Vagina (tissue), 2 donors: ENCODE data around the gene ASB10. TPM values are rescaled to one million over a fixed set of nuclear protein-coding genes. Genes with fewer than 3 reads are reported as not detected.

Source experiments
- DNase-seq, 2 donors: peaks; one replicate each; pipeline ENCODE4 v3.0.0-alpha.2; 2017; ENCODE audit errors: extremely low spot score in 2 of 2
- H3K27ac ChIP-seq: fragments of 200-600 bp; sonication (generic); one replicate; pipeline ENCODE4 v1.5.1; 2019
- H3K27me3 ChIP-seq: fragments of 200-600 bp; sonication (generic); one replicate; pipeline ENCODE4 v1.5.1; 2019
- H3K36me3 ChIP-seq, 2 donors: fragments of 200-600 bp; sonication (generic); one replicate each; pipeline ENCODE4 v1.5.1; 2017 to 2019
- H3K4me1 ChIP-seq: fragments of 200-600 bp; sonication (generic); one replicate; pipeline ENCODE4 v1.5.1; 2019
- H3K4me3 ChIP-seq, 2 donors: fragments of 200-600 bp; sonication (generic); 1 replicate in 1 of 2; 2 replicates in 1 of 2; pipeline ENCODE4 v1.5.1; 2016 to 2019
- H3K9me3 ChIP-seq: fragments of 200-600 bp; sonication (generic); one replicate; pipeline ENCODE4 v1.5.1; 2019
- POLR2A ChIP-seq, 2 donors: fragments of 450-650 bp; IDR thresholded peaks; one replicate each; pipeline ENCODE4 v1.6.1; 2017; ENCODE audit warnings: antibody characterized with exemption in 2 of 2, mild to moderate bottlenecking in 2 of 2, moderate library complexity in 2 of 2
- POLR2AphosphoS5 ChIP-seq, 2 donors: sonication (generic); formaldehyde crosslinking; IDR thresholded peaks; one replicate each; pipeline ENCODE4 v1.9.0; 2017; ENCODE audit warnings: antibody characterized with exemption in 2 of 2, mild to moderate bottlenecking in 2 of 2, low read depth in 1 of 2; ENCODE audit not compliant: insufficient read depth in 1 of 2
- intact Hi-C: fragments of 100-400 bp; cut with DNase I; formaldehyde crosslinking; loops from one replicate; pipeline ENCODE4 v1.15.1; 2023
- total RNA-seq: library from RNA; depleted of rRNA; stranded (reverse); fragments of >200 nt; gene quantifications from one replicate; pipeline ENCODE4 v1.2.3, GENCODE V29; 2016
- TF ChIP-seq, protein P1 (sequence below), 3 experiments: fragments of 450-650 bp in 2 of 3; fragments of 200-600 bp in 1 of 3; sonication (generic) in 1 of 3; IDR thresholded peaks; one replicate each; pipeline ENCODE4 v1.5.1; 2017 to 2019; ENCODE audit warnings: antibody characterized with exemption in 3 of 3, mild to moderate bottlenecking in 2 of 3, moderate library complexity in 2 of 3

The ASB10 gene
- total RNA-seq, 1 donor from 2014 or later, result not detected

DNA sequence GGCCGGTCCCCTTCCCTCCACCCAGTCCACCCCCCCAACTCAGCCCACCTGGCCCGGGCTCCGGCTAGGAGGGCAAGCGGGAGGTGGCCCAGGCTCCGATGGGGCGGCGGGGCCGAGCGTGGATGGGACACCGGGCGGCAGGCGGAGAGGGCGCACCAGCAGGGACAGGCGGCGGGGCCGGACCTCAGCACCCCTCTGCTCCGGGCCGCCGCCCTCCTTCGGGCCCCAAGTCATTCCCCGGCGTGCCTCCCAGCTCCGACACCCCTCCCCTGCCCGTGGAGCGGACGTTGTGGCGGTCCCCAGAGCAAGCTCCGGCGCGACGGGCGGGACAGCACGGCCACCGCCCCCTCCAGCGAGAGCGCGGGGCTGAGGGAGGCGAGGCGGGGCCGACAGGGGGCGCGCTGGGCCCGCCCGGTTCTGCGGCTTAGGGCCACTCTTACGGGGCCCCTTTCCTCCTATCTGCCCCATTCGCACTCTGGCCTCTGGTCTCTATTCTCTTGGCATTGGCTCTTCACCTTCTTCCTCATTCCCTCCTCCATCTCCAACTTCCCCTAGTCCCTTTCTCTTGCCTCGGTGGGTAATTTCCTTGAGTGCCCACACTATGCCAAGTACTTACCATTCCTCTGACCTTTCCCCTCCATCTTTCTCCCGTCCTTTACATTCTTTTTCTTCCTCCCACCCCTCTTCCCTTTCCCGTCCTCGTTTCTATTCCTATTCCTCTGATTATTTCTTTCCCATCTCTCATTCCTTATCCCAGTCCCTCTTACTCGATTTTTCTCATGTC, 18.9 kb downstream of the ASB10 start:
- Histone ChIP-seq H3K9me3 (no peaks in the 10 kb centered on the region), H3K4me3 (peak overlapping the region; percentile 38 to 49), H3K4me1 (peaks cover 18% of the 10 kb centered on the region), H3K27me3 (peaks cover 17% of the 10 kb centered on the region), H3K27ac (no peak overlapping the region), H3K36me3 (no peaks in the 10 kb centered on the region)
- intact Hi-C loops, result no loop called here
- DNase-seq, result no peak
- TF ChIP-seq, protein P1, sequence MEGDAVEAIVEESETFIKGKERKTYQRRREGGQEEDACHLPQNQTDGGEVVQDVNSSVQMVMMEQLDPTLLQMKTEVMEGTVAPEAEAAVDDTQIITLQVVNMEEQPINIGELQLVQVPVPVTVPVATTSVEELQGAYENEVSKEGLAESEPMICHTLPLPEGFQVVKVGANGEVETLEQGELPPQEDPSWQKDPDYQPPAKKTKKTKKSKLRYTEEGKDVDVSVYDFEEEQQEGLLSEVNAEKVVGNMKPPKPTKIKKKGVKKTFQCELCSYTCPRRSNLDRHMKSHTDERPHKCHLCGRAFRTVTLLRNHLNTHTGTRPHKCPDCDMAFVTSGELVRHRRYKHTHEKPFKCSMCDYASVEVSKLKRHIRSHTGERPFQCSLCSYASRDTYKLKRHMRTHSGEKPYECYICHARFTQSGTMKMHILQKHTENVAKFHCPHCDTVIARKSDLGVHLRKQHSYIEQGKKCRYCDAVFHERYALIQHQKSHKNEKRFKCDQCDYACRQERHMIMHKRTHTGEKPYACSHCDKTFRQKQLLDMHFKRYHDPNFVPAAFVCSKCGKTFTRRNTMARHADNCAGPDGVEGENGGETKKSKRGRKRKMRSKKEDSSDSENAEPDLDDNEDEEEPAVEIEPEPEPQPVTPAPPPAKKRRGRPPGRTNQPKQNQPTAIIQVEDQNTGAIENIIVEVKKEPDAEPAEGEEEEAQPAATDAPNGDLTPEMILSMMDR (IDR thresholded peaks at IDR 0.05), result peak in 2 of 3 experiments; percentile 23 to 30
- no peak for TF ChIP-seq POLR2AphosphoS5 (IDR thresholded peaks at IDR 0.05; ENCODE audit: insufficient read depth in 1 of 2, low read depth in 1 of 2)

DNA sequence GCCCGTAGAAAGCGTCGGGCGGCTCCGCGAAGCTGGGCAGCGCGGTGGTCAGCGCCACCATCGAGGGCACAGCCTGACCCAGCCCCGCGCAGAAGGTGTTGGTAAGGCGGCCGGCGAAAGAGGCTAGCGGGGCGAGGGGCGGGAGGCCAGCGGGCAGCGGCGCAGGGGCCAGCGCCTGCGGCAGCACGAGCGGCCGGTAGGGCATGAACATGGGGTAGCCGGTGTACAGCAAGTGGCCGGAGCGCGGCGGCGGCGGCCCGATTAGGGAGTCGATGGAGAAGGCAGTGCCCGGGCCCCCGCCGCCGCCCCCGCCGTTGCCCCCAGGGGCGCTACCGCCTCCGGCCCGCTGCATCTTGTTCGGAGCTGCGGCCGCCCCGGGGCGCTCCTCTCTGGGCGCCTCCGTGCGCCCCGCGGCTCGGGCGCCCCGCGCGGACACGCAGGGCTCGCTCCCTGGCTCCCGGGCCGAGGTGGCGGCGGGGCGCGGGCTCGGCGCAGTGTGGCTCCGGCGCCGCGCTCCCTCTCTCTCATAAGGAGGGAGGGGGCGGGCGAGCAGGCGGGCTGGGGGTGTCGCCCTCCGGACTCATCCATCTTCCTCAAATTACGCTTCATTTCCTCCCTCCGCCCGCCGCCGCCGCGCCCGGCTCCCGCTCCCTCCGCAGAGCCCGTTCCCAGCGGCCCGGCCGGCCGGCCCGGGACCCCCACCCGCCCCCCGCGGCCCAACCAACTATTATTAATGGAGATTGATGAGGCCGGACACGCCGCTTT, 19.7 kb downstream of the ASB10 start, which contains the start of gene GBX1:
Gene GBX1, minus strand, starts transcription at position 498 of the 765 bp plus-strand sequence. Its CDS starts 146 bp downstream, at position 352.
- H3K36me3 ChIP-seq, result no peaks in the 10 kb centered on the region
- no peaks in the 10 kb centered on the region for H3K9me3 ChIP-seq
- no peak for DNase-seq
- peaks cover 17% of the 10 kb centered on the region for H3K27me3 ChIP-seq
- peaks cover 18% of the 10 kb centered on the region for H3K4me1 ChIP-seq
- peak within 1 kb of the TSS; percentile 38 to 49 for H3K4me3 ChIP-seq
- H3K27ac ChIP-seq, result no peak within 1 kb of the TSS
- intact Hi-C loops, result no loop called here
- TF ChIP-seq POLR2AphosphoS5 (IDR thresholded peaks at IDR 0.05; ENCODE audit: insufficient read depth in 1 of 2, low read depth in 1 of 2) (no peak), POLR2A (IDR thresholded peaks at IDR 0.05) (no peak)
- TF ChIP-seq, protein P1 (IDR thresholded peaks at IDR 0.05), result no peak

- DNase-seq, result no peak
- Histone ChIP-seq H3K36me3 (no peaks in the 10 kb centered on the region), H3K4me3 (peak overlapping the region; percentile 38 to 49), H3K27me3 (peaks cover 17% of the 10 kb centered on the region), H3K27ac (no peak overlapping the region), H3K4me1 (peaks cover 18% of the 10 kb centered on the region), H3K9me3 (no peaks in the 10 kb centered on the region)
- TF ChIP-seq POLR2A (IDR thresholded peaks at IDR 0.05) (no peak), POLR2AphosphoS5 (IDR thresholded peaks at IDR 0.05; ENCODE audit: insufficient read depth in 1 of 2, low read depth in 1 of 2) (no peak)
- TF ChIP-seq, protein P1 (IDR thresholded peaks at IDR 0.05), result no peak
- intact Hi-C loops, result no loop called here
These were observed 20.3 kb downstream of the ASB10 start for GRCh38 chr7:151166629-151167196.

DNA sequence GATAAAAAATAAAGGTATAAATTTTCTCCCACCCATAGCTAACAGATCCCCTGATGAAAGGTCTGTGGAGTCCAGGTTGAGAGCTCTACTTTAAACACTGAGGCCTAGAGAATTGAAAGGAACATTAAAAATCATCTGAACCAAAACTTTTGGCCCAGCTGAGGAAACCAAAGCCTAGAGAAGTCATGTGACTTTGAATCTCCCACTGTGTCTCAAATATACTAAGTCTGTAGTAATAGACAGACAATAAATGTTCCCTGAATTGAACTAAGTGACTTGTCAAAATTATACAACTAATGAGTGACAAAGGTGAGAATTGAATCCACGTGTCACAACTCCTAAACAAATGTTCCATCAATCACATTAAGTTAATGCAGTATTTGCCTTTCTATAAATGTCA, 25.3 kb downstream of the ASB10 start:
- peaks cover 11% of the 10 kb centered on the region for H3K27me3 ChIP-seq
- intact Hi-C loops, result no loop called here
- TF ChIP-seq POLR2AphosphoS5 (IDR thresholded peaks at IDR 0.05; ENCODE audit: insufficient read depth in 1 of 2, low read depth in 1 of 2) (no peak), POLR2A (IDR thresholded peaks at IDR 0.05) (no peak)
- TF ChIP-seq, protein P1 (IDR thresholded peaks at IDR 0.05), result no peak

More for the DNA sequence above, 25.3 kb downstream of the ASB10 start:
- H3K27ac ChIP-seq, result no peak overlapping the region
- H3K36me3 ChIP-seq, result no peaks in the 10 kb centered on the region
- no peak overlapping the region for H3K4me3 ChIP-seq
- H3K4me1 ChIP-seq, result peaks cover 3% of the 10 kb centered on the region
- H3K9me3 ChIP-seq, result no peaks in the 10 kb centered on the region
- DNase-seq, result no peak
